ENCODE results near the gene SLF2.
"Not testable (repeated sequence)": the region's sequence is repeated elsewhere in the genome, so short reads cannot be mapped to it uniquely, and the experiment has no call there.

SLF2 gene

GRCh38 chr10:100879741-100880360, 32.9 kb upstream of the SLF2 start:
- DNase-seq (ENCODE audit: extremely low read depth, low read depth) = no peak
- TF ChIP-seq CTCF (IDR thresholded peaks at IDR 0.05; ENCODE audit: low read depth, low read length, missing control alignments) = no peak
- no peak overlapping the region for H3K4me3 ChIP-seq (replicated peaks; ENCODE audit: low read depth, low read length)

- no peak for TF ChIP-seq CTCF (IDR thresholded peaks at IDR 0.05; ENCODE audit: low read depth, low read length, missing control alignments)
- no peak overlapping the region for H3K4me3 ChIP-seq (replicated peaks; ENCODE audit: low read depth, low read length)
- no peak for DNase-seq (ENCODE audit: extremely low read depth, low read depth)
Observed at GRCh38 chr10:100881556-100882213, 31.1 kb upstream of the SLF2 start.

- H3K4me3 ChIP-seq (replicated peaks; ENCODE audit: low read depth, low read length) = no peak overlapping the region
- no peak for DNase-seq (ENCODE audit: extremely low read depth, low read depth)
- no peak for TF ChIP-seq CTCF (IDR thresholded peaks at IDR 0.05; ENCODE audit: low read depth, low read length, missing control alignments)
Observed at GRCh38 chr10:100882252-100882651, 30.5 kb upstream of the SLF2 start.

- DNase-seq (ENCODE audit: extremely low read depth, low read depth) = no peak
- H3K4me3 ChIP-seq (replicated peaks; ENCODE audit: low read depth, low read length) = no peak overlapping the region
- no peak for TF ChIP-seq CTCF (IDR thresholded peaks at IDR 0.05; ENCODE audit: low read depth, low read length, missing control alignments)
Observed at GRCh38 chr10:100882671-100883311, 30.0 kb upstream of the SLF2 start.

- DNase-seq (ENCODE audit: extremely low read depth, low read depth) = no peak
- no peak for TF ChIP-seq CTCF (IDR thresholded peaks at IDR 0.05; ENCODE audit: low read depth, low read length, missing control alignments)
- H3K4me3 ChIP-seq (replicated peaks; ENCODE audit: low read depth, low read length) = no peak overlapping the region
Observed at GRCh38 chr10:100883312-100883821, 29.4 kb upstream of the SLF2 start.

GRCh38 chr10:100885611-100886010, 27.2 kb upstream of the SLF2 start:
- not testable (repeated sequence) for DNase-seq (ENCODE audit: extremely low read depth, low read depth); H3K4me3 ChIP-seq (replicated peaks; ENCODE audit: low read depth, low read length)

- no peak overlapping the region for H3K4me3 ChIP-seq (replicated peaks; ENCODE audit: low read depth, low read length)
- DNase-seq (ENCODE audit: extremely low read depth, low read depth) = no peak
- no peak for TF ChIP-seq CTCF (IDR thresholded peaks at IDR 0.05; ENCODE audit: low read depth, low read length, missing control alignments)
Observed at GRCh38 chr10:100886091-100886490, 26.7 kb upstream of the SLF2 start.
